OCI-LY1 (cell line): ENCODE measurements around the gene CTNNA1.

Source experiments
- EZH2 ChIP-seq: fragments of 200-600 bp; sonication (generic), shearing (Covaris generic); IDR thresholded peaks from 2 replicates; pipeline ENCODE4 v1.8.0; 2017; ENCODE audit warnings: borderline replicate concordance, mixed run types, mild to moderate bottlenecking, antibody characterized with exemption, low read length, moderate library complexity, mixed read lengths
- TF ChIP-seq, protein P1 (sequence below): fragments of 200-600 bp; sonication (generic), shearing (Covaris generic); IDR thresholded peaks from 2 replicates; pipeline ENCODE4 v1.5.1; 2017; ENCODE audit warnings: mild to moderate bottlenecking, antibody characterized with exemption, low read length, moderate library complexity, mixed read lengths

DNA sequence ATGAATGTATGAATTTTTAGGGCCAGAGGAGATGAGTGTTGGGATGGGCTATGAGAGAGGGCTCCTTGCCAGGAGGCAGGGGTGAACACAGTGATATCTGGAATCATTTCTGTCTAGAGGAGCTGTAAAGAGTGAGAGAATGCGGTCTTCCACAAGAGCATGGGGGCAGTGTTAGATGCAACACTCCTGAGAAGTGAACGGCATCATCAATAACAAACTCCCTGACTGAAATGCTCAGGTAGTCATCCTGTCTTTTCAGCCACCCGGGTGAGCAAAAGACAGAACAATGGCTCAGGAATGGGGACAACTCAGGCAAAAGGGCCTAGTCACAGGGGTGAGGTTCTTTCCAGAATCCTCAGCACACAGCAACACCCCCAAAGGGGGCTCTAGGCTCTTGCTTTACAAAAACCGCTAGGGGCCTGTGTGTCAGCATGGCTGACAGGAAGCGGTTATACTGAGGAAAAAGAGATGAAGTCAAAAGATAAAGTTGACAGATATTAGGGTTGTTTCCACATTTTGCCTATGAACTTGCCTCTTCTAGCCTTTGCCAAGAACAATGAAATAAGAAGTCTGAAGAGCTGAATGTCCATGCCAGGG is 226.6 kb downstream of the CTNNA1 start:
- no peak for TF ChIP-seq EZH2
- TF ChIP-seq, protein P1, sequence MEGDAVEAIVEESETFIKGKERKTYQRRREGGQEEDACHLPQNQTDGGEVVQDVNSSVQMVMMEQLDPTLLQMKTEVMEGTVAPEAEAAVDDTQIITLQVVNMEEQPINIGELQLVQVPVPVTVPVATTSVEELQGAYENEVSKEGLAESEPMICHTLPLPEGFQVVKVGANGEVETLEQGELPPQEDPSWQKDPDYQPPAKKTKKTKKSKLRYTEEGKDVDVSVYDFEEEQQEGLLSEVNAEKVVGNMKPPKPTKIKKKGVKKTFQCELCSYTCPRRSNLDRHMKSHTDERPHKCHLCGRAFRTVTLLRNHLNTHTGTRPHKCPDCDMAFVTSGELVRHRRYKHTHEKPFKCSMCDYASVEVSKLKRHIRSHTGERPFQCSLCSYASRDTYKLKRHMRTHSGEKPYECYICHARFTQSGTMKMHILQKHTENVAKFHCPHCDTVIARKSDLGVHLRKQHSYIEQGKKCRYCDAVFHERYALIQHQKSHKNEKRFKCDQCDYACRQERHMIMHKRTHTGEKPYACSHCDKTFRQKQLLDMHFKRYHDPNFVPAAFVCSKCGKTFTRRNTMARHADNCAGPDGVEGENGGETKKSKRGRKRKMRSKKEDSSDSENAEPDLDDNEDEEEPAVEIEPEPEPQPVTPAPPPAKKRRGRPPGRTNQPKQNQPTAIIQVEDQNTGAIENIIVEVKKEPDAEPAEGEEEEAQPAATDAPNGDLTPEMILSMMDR, result no peak
